ENCODE results near the gene DNAAF5. TPM values are rescaled to one million over a fixed set of nuclear protein-coding genes. Genes with fewer than 3 reads are reported as not detected.

DNAAF5 gene
- 37.4 to 49.1 TPM (median 45.2 TPM) in 5 replicates for total RNA-seq (2022; extraction: Qiagen RNA extraction; ENCODE audit: low read depth)

GRCh38 chr7:726084-726853 lies at the start of gene DNAAF5:
DNAAF5 (plus strand) TSS chr7:726699; CDS start chr7:726721, 22 bp downstream.

GRCh38 chr7:727104-727805 lies 756 bp downstream of the DNAAF5 start, which contains the start of gene PRKAR1B:
PRKAR1B (minus strand) TSS chr7:727281; CDS start chr7:711505, 15,776 bp downstream.

GRCh38 chr7:832167-832967 lies 105.9 kb downstream of the DNAAF5 start, which contains the start of gene SUN1:
SUN1 (plus strand) TSS chr7:832476; CDS start chr7:832525, 49 bp downstream.

Other genes starting within 250 kb of the DNAAF5 start
- 24.2 to 29.2 TPM (median 25.2 TPM) in 5 replicates for gene PDGFA, start 206.9 kb upstream of the DNAAF5 start, total RNA-seq (2022; extraction: Qiagen RNA extraction; ENCODE audit: low read depth)
- gene PRKAR1B, start 582 bp downstream of the DNAAF5 start, total RNA-seq (2022; extraction: Qiagen RNA extraction; ENCODE audit: low read depth) = 24.6 to 29.9 TPM (median 28.4 TPM) in 5 replicates
- gene SUN1, start 105.8 kb downstream of the DNAAF5 start, total RNA-seq (2022; extraction: Qiagen RNA extraction; ENCODE audit: low read depth) = 61.7 to 95.0 TPM (median 81.5 TPM) in 5 replicates
- gene GET4, start 149.9 kb downstream of the DNAAF5 start, total RNA-seq (2022; extraction: Qiagen RNA extraction; ENCODE audit: low read depth) = 46.5 to 68.4 TPM (median 59.3 TPM) in 5 replicates
- 3.7 to 5.1 TPM (median 4.0 TPM) in 5 replicates for gene ADAP1, start 228.0 kb downstream of the DNAAF5 start, total RNA-seq (2022; extraction: Qiagen RNA extraction; ENCODE audit: low read depth)
- 5.3 to 7.5 TPM (median 5.6 TPM) in 5 replicates for gene COX19, start 248.8 kb downstream of the DNAAF5 start, total RNA-seq (2022; extraction: Qiagen RNA extraction; ENCODE audit: low read depth)